IPS-18c (cell line): ENCODE results near the gene ZDHHC17.

Source experiments
- H3K4me3 ChIP-seq: 2 replicates; pipeline ENCODE4 v1.7.0; 2013; ENCODE audit warnings: low read depth, mild to moderate bottlenecking, low read length, moderate library complexity; ENCODE audit not compliant: insufficient read depth
- H3K9me3 ChIP-seq: one replicate; pipeline ENCODE4 v1.6.1; 2013; ENCODE audit warnings: mild to moderate bottlenecking, low read length, moderate library complexity; ENCODE audit not compliant: control insufficient read depth, insufficient read depth

Gene ZDHHC17

DNA sequence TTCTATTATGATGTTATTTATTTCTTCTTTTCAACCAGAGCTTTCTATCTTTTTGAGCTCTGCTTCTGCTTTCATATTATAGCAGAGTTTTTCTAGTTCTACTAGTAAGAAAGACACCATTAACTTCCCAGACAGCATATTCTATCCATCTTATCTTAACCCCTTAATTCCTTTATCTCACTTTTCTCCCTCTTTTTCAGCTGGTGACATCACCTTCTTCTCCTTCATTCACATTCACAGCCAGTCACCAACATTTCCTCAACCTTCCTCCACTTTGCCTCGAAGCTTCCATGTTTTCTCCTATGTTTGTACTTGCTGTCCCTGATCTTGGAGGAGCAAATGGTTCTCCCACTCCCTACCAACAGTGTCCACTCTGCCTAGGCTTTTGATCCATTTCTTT lies 118.5 kb downstream of the ZDHHC17 start:
- H3K4me3 ChIP-seq, result no peak overlapping the region

DNA sequence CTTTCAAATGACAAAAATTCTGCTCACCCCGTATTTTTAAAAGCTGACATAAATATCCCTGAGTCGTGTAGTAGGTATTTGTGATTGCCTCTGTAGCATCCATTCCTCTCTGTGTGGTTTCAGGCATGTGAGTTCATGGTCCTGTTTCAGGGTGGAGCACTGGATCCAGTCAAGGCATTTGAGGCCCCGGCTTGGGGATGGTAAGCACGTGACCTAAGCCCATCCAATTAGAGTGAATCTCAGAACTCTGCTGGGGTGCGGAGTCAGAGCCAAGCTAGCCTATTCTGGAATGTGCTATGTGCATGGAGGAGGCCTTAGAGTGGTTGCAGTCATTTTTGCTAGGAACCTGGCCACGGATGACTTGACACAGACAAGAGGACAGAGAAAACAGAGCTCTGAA lies 119.2 kb downstream of the ZDHHC17 start:
- Histone ChIP-seq H3K4me3 (no peak overlapping the region), H3K9me3 (no peaks in the 10 kb centered on the region)

More for the DNA sequence above, 118.5 kb downstream of the ZDHHC17 start:
- no peaks in the 10 kb centered on the region for H3K9me3 ChIP-seq

DNA sequence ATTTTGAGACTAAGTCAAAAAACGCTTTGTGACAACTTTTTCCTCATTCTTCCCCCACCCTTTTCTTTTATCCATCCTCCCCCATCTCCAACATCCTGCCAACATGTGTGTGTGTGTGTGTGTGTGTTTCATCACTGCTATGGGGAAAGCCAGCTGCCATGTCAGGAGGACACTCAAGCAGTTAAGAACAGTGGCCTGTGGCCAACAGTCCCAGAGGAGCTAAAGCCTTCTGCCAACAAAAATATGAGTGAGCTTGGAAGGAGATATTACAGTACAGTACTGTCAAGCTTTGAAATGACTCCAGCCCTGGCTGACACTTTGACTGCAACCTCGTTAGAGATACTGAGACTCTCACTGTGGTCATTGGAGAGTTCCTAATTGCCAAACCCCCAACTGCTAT lies 119.9 kb downstream of the ZDHHC17 start:
- Histone ChIP-seq H3K4me3 (no peak overlapping the region), H3K9me3 (no peaks in the 10 kb centered on the region)

DNA sequence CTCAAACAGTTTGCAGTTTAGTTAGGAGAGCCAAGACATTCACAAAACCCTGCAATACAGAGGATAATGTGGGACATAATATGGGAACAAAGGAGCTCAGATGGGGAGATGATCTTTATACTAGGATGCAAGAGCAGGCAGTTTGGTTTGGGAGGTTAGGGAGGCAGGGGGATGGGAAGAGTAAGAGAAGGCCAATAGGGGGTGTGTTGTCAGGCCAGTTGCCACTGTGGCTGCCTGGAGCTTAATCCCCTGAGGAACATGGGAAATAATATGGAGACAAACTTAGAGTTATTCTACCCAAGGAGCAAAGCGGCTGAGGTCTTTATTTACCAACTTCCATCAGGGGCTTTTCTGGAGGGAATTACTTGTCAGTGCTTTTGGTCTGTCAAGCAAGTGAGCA lies 124.9 kb downstream of the ZDHHC17 start:
- Histone ChIP-seq H3K9me3 (no peaks in the 10 kb centered on the region), H3K4me3 (no peak overlapping the region)

DNA sequence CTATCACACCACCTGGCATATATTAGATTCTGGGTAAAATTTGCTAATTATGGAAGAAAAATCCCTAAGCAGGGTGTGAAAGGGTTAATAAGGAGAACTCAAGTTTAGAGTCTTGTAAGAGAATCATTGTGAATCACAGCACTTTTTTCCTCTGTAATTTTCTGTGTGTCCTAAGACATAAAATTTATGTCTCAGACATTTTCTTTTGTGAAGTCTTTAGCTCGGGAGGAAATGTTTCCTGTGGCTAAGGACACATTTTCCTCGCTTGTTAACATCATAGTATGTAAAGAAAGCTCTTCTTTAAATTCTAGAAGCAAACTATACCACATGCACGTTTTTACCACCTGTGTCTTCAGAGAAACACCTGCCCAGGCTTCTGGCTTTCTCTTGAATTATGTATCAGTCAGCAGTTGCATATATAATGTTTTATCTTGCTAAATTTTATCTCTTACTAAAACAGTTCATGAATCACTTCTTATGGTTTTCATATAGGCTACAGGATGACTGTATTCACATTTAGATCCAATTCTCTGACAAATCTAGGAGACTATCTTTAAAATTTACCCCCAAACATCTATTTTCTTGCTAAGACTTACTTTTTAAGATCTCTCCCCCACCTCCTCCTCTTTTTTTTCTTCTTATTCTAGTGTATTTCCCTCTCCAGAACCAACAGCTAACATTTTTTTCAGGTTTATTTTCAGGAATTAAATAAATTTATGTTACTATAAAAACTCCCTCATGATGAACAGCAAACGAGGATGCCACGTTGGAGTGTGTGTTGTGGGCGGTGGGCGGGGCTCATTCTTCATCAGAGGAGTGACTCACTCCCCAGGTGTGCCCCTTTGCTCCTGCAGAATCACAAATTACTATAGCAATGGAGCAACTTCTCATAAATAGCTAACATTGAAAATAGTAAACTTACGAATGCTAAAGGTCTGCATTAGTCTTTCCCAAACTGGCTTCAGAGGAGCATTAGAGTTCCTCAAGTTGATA lies 126.5 kb downstream of the ZDHHC17 start:
- Histone ChIP-seq H3K4me3 (no peak overlapping the region; the same call in 1 of the 2 replicates), H3K9me3 (no peaks in the 10 kb centered on the region)

DNA sequence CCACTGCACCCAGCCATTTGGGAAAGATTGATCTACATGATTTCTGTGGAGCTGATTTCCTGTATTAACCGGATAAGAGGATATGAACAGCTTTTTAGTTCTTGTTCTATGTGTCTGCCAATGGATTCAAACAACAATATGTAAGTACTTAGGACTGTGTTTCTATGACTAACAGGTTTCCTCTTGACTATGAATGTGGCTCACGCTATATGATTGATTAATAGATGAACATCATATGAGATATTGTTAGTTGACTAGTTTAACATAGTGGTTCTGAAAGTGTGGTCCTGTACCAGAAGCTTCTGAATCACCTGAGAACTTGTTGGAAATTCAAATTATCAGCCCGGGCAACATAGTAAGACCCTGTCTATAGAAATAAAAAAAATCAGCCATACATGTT lies 127.7 kb downstream of the ZDHHC17 start:
- Histone ChIP-seq H3K9me3 (no peaks in the 10 kb centered on the region), H3K4me3 (no peak overlapping the region)

DNA sequence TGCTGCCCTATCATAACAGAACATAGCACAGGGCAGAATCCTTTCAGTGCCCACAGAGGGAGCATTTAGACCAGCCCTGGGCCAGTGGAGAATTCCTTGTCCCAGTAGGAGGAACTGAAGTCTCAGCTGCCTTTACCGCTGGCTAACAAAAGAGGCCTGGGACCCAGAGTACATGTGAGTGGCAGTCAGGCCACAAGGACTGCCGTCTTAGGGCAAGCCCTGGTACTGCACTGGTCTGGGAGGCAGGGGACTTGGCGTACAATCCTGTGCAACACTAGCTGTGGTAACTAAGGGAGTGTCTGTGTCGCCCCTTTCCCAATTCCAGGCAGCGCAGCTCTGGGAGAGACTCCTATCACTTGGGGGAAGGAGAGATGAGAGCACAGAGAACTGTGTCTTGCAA lies 131.9 kb downstream of the ZDHHC17 start:
- Histone ChIP-seq H3K4me3 (no peak overlapping the region), H3K9me3 (no peaks in the 10 kb centered on the region)

DNA sequence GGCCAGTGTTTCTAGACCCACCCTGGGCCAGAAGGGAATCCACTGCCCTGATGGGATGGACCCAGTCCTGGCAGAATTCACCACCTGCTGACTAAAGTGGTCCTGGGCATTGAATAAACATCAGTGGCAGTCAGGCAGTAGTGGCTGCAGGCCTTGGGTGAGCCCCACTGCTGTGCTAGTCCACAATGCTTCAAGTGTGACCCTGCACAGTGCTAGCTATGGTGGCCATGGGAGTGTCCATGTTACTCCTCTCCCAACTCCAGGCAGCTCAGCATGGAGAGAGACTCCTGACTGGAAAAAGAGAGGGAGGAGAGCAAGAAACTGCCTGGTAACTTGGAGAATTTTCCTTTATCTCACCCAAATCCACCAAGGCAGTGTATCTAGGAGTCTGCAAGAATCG lies 132.4 kb downstream of the ZDHHC17 start:
- Histone ChIP-seq H3K4me3 (no peak overlapping the region), H3K9me3 (no peaks in the 10 kb centered on the region)

DNA sequence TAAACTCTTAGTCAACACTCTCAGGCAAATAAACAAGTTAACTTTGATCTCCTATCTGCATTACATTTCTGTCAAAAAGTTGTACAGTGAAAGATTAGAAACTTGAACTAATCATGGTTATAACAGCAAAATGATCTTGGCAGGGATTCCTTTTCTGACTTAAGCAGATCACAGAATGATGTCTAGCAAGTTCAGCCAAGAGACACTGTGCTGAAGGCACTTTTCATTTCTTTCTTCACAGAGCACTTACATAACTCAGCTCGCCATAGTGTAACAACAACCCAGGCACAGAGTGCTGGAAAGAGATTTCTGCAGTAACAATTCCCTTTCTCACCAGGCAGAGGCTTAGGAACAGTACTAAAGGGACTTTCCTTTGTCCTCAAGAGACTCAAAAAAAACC lies 134.5 kb downstream of the ZDHHC17 start:
- Histone ChIP-seq H3K4me3 (no peak overlapping the region), H3K9me3 (no peaks in the 10 kb centered on the region)

DNA sequence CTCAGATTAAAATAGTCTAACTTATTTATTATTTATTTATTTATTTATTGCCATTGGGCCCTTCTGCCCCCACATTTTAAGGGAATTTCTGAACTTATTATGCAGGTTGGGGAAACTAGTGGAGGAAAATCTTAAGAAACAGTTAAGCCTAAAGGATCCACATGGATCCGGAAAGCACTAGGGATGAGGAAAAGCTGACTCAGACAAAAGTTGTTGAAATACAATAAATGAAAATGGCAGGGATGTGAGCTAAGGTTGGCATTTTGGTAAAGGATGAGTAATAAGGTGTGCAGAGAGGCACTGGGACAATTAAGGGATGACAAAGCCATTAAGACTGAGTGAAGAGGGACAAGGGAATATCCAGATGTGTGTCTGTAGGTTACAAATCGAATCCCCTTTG lies 135.6 kb downstream of the ZDHHC17 start:
- Histone ChIP-seq H3K9me3 (no peaks in the 10 kb centered on the region), H3K4me3 (no peak overlapping the region)

DNA sequence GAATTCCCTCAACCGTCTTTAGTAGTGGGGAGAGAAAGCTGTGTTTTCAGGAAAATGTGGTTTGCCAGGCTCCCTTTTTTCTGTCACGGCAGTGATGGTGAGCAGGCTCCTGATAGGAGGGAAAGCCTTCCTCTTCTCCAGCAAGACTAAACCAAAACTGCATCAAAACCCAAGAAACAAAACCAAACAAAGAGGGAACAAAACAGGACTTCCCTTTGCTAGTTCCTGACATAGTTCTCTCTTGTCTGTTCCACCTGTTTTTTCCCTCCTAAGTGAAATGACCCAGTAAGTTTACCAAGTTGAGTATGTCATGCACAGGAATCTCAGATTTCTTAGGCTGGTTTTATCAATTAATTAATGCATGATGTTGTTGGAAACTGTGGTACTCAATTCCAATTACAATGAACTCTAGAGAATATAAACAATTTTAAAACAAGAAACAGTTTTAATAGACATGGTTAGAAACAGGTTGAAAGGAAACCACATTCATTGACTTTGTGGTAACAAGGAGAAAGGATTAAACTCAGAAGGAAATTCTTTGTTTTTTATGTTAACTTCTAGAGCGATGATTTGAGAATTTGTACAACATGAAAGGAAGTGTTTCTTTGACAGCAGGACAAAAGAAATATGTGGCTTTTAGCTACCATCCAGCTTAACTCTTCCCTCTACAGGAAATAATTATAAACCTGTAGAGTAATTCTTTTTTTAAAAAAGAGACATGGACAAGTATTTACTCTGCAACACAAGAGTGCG lies 137.9 kb downstream of the ZDHHC17 start:
- no peak overlapping the region for H3K4me3 ChIP-seq
- H3K9me3 ChIP-seq, result no peaks in the 10 kb centered on the region
